ENCODE results near the gene SPRR1B.

GRCh38 chr1:153025797-153026196 lies 5.2 kb upstream of the SPRR1B start:
- TF ChIP-seq CTCF (IDR thresholded peaks at IDR 0.05) (no peak), ZFX (IDR thresholded peaks at IDR 0.05; ENCODE audit: borderline replicate concordance) (no peak)

Measured in 22Rv1 (cell line).